Measurements from ENCODE around the gene SMIM33.

GRCh38 chr5:139439013-139439903 lies 31.5 kb upstream of the SMIM33 start, which contains the start of gene DNAJC18:
- TF ChIP-seq CTCF (IDR thresholded peaks at IDR 0.05) (no peak), EZH2 (IDR thresholded peaks at IDR 0.05; ENCODE audit: borderline replicate concordance, insufficient read depth, low read depth, low read length, poor library complexity, severe bottlenecking) (no peak)

Data from B cell (primary cell).